HG03571 (cell line): ENCODE results near the gene INAFM1.
A peak's percentile ranks its signal among the peaks of the same experiment; 100 is the strongest.
"Not testable (repeated sequence)": the region's sequence is repeated elsewhere in the genome, so short reads cannot be mapped to it uniquely, and the experiment has no call there.

Experiments
- ATAC-seq: cut with Tn5 transposase; IDR thresholded peaks from one replicate; pipeline ENCODE4 v1.9.1; 2021; ENCODE audit not compliant: unreplicated experiment

The INAFM1 gene

DNA sequence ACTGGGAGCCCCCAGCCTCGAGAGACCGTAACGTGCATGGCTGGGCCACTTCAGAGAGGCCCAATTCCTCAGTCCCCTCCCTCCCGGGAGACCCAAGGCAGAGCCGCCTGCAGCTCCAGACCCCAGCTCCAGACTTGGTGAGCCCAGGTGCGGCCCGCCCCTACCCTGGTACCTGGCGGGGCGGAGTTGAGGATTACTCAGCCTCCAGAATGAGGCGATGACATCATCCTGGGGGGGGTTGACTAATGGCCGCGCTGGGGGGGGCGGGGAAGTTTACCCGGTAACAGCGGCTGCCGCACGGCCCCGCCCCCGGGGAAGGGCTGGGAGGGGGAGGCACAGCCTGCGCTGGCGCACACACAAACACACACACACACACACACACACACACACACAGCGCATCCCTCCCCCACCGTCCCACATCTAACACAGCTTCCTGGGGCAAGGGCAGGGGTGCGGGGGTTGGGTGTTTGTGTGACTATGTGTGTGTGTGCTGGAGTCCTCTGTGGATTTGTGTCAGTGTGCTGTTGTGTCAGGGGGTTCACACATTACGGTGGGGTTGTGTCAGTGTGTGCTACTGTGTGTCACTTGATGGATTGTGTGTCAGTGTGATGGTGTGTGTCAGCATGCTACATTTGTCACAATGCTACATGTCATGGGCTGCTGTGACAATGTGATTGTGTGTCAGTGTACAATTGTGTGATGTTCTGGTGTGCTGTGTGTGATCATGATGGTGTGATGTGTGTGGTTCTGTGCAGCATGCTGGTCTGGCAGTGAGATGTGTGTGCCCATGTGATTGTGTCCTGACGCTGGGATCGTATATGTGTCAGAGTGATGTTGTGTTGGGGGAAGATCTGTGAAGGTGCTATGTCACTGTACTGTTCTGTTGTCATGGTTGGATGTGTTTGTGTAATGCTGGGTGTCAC, 33.4 kb upstream of the INAFM1 start:
- no peak for ATAC-seq

DNA sequence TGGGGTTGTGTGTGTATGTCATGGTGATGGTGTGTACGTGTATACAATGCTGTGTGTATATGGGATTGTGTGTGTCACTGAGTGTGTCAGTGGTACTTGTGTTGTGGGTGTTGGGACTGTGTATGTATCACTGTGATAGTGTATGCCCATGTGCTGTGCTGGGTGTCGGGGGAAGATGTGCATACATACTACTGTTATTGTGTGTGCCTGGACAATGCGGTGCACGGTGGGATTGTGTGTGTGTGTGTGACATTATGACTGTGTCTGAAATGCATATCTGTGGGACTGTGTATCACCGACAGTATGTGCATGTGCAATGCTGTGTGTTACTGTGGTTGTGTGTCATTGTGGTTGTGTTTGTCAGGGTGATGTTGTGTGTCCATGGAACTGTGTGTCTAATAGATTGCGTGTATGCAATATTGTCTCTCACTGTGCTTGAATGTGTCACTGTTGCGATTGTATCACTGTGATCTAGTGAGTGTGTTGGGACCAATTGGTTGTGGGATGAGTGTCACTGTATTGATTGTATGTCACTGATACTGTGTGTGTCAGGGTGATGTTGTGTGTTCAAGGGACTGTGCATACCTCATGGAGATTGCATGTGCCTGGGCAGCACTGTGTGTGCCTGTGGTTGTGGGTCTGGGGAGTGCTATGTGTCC, 32.6 kb upstream of the INAFM1 start:
- ATAC-seq = no peak

DNA sequence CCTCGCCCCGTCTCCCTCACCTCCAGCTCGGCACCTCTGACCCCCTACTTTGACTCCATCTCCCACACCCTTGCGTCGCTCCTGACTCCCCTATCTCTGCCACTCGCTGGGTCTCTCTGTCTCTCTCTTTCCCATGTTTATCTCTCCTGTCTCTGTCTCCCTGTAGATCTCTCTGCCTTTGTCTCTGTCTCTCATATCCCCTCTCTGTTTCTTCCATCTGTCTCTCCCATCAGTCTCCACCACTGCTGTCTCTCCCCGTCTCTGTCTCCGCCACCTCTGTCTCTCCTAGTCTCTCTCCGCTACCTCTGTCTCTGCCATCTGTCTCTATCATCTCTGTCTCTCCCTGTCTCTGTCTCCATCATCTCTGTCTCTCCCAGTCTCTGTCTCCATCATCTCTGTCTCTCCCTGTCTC, 31.3 kb upstream of the INAFM1 start:
- no peak for ATAC-seq

DNA sequence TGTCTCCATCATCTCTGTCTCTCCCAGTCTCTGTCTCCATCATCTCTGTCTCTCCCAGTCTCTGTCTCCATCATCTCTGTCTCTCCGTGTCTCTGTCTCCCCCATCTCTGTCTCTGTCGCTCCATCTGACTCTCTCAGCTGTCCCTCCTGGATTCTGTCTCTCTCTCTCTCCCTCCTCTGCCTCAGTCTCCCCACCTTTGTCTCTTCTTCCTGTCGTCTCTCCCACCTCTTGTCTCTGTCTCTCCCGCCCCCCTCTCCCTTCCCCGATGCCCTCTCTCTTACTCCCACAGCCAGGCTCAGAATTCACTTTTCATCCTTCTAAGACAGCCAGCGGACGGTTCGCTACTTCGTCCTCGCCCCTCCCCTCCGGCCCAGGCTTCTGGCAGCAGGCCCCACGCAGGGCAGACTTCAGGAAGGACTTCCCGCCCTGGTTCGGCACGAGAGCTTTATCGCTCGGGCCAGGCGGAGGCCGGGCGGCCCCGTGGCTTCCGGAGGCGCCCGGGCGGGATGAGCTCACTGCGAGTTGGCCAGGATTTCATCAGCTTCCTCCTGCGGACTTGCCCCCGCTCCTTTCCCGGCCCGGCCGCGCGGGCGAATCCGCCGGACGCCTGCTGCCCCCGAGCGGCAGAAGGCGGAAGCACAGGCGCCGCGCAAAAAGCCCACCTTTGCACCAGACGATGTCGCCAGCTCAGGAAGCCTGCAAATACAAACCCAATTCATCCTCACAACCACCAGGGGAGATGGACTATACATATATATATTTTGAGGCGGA, 30.7 kb upstream of the INAFM1 start:
- ATAC-seq = peak; percentile 63

DNA sequence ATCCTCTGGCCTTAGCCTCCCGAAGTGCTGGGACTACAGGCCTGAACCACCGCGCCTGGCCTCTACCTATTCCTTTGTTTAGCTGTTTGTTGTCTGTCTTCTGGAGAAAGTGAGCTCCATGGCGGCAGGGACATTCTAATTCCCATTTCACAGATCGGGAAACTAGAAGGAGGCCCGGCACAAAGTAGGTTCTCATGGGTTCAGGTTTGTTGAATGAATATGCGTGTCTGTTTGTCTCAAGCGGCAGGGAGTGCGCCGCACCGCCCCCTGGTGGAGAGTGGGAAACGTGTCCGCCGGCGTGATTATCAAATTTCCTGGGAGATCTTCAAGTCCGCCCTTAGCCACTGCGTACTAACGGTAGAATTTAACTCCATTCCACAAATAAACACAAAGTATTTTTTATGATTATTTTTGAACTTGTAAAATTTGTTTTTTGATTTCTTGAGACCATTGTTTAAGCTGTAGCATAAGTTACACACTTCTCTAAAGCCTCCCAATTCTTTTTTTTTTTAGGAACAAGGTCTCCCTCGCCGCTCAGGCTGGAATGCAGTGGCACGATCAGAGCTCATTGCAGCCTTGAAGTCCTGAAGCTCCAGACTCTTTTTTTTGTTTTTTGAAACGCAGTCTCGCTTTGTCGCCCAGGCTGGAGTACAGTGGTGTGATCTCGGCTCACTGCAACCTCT, 27.2 kb upstream of the INAFM1 start:
- ATAC-seq = no peak

DNA sequence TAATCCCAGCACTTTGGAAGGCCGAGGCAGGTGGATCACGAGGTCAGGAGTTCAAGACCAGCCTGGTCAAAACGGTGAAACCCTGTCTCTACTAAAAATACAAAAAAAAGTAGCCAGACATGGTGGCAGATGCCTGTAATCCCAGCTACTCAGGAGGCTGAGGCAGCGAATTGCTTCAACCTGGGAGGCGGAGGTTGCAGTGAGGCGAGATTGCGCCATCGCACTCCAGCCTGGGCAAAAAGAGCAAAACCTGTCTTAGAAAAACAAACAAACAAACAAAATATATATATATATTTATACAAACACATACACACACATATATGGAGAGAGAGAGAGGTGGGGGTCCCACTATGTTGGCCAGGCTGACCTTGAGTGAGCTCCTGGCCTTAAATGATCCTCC, 21.7 kb upstream of the INAFM1 start:
- not testable (repeated sequence) for ATAC-seq

DNA sequence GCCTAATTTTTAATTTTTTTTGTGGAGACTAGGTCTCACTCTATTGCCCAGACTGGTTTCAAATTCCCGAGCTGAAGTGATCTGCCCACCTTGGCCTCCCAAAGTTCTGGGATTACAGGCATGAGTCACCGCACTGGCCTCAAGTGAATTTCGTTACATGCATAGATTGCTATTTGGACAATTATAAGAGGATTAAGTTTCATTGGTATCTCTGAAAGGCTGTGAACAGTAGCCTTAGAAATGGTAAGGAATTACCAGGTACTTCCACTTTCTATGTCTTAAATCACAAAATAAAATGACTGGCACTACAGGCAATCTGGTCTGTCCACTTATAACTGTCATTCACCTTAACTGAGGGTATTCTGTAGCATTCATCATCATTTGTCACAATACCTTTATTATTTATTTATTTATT, 21.2 kb upstream of the INAFM1 start:
- no peak for ATAC-seq

DNA sequence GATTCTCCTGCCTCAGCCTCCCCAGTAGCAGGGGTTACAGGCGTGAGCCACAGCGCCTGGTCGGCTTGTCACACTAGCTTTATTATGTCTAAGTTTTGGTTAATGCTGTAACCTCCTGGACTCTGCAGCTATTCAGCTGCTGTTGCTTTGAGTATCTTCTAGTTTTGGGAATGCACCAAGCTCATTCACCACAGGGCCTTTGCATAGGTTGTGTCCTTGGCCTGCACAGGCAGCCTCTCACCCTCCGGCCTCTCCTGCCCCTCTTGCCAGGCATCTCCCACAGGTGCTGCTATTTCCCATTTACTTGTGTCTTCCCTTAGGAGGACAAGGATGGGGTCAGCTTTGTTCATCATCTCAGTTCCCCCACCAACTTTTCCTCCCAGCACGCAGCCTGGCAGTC, 20.7 kb upstream of the INAFM1 start:
- no peak for ATAC-seq

DNA sequence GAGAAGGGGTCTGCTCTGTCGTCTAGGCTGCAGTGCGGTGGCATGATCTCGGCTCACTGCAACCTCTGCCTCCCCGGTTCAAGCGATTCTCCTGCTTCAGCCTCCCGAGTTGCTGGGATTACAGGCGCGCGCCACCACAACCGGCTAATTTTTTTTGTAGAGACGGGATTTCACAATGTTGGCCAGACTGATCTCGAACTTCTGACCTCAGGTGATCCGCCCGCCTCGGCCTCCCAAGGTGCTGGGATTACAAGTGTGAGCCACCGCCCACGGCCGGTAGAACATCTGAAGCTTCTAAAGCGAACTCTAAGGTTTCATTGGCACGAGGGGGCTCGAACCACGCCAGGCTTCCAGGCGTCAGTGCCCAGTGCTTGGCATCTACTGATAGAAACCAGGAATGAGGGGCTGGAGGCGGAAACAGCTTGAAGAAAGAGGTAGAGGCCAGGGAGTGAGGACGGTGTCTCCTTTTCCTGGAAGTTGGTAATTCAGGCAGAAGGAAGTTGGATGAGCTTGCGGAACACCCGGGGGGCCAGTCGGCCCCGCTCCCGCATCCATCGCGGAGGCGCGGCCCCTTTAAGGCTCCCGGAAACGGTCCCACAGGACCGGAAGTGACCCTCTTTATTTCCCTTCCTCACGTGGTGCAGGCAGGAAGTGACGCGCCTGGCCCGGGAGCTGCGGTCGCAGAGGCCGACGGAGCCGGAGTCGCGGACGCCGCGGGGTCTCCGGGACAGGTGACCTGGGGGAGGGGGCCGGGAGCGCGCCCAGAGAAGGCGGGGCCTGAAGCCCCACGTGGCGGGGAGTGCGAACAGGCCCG, 18.6 kb upstream of the INAFM1 start, which contains the start of gene CCDC9:
Gene CCDC9 (plus strand): TSS at position 647 of the 814 bp plus-strand sequence. CDS start 1,876 bp downstream, outside the sequence.
- ATAC-seq = peak; percentile 47

DNA sequence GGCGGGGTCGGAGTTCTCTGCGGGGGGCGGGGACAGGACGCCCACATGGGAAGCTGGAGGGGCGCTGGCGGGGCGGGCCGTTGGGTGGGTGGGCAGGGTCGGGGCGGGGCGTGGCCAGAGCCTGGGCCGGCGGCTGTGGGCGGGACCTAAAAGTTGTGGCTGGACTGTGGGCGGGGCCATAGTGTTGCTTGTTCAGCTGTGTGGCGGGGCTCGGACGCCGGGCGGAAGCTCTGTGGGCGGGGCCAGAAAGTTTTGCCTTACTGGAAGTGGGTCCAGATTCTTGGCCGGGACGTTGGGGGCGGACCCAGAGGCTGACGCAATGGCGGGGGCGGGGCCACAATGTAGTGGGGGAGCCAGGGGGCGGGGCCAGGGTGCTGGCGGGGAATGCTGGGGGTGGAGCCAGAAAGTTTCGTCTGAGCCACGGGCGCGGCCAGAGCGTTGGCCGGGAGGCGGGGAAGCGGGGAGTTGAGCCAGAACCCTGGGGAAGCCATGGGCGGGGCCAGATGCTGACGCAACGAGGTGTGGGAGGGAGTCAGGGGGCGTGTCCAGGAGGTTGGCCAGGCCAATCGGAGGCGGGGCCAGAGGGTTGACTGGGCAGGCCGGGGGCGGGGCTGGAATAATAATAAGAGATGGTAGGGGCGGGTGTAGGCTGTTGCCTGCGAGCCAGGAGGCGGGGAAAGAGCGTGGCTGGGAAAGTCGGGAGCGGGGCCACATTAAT, 17.8 kb upstream of the INAFM1 start:
- ATAC-seq = peak; percentile 50

DNA sequence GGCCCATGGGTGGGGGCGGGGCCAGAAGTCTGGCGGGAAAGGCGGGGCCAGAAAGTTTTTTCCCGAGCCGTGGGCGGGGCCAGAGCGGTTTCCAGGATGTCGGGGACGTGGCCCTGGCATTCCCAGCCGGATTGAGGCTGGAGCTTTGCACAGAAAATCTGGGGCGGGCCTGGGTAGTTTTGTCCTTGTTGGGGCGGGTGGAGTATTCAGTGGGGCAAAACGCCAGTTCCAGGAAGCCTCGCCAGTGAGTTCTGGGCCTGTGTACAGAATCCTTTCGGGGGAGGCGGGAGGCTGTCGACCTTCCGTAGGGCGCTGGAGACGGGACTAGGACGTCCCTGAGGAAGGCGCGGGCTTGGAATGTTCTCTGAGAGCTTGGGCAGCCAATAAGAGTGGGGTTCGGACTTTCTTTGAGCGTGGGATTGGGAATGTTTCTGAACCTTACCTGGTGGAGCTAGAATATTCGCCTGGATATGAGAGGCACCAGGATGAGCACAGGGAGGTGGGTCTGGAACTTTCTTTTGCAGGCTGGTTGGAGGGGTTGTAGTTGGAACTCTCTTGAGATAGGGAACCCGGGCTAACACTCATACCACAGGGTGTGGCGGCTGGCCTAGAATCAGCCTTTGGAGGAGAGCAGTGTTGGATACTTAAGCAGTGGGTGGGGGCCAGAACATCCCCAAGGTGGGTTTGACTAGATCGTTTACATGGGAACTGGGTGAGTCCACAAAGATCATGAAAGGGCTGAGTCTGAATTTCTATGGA, 17.1 kb upstream of the INAFM1 start:
- ATAC-seq = no peak

DNA sequence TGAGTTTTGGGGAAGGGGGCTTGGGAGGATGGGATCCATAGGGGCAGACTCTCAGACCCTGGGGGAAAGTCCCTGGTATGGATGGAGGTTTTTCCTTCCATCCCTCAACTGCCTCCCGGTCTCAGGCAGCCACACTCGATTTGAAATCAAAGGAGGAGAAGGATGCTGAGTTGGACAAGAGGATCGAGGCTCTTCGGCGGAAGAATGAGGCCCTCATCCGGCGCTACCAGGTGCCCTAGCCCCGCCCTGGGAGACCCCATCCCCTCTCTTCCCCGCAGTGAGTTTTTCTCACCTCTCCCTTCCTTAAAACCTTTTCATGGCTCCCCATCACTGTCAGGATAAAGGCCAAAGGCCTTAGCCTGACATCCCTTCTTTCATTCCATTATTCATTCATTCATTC, 16.3 kb upstream of the INAFM1 start:
- ATAC-seq = no peak

DNA sequence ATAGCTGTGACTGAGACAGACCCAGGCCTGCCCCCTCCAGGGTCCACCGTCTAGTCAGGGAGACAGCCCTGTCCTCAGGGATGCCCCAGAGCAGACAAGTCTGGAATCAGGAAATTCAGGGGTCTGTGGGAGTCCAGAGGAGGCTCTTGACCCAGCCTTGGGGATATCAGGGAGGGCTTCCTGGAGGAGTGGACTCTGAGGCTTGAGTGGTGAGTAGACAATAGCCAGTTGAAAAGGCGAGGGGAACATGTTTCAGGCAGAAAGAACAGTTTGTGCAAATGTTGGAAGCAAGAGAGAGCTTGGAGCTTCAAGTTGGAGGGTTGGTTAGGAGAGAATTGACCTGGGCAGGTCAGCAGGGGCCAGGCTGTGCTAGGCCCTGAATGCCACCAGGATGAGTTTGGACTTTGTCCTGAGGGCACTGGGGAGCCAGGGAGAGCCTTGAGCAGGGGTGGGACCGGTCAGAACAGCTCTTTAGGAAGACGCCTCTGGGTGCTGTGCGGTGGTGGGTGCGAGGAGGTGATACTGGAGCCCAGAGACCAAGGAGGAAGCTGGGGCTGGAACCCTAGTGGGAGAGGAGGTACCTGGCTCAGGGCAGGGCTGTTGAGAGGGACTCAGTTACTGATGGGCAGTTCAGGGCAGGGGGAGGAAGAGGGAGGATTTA, 15.7 kb upstream of the INAFM1 start:
- ATAC-seq = no peak

DNA sequence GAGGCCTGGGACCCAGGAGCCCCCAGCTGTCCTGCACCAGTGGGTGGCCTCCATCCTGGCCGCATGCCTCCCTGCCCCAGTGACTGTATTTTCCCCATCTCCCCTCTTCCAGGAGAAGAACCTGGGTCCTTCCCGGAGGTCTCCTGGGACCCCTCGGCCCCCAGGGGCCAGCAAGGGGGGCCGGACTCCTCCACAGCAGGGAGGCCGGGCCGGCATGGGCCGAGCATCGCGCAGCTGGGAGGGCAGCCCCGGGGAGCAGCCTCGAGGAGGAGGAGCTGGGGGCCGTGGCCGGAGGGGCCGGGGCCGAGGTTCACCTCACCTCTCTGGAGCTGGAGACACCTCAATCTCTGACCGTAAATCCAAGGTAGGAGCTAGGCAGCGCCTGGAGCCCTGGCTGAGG, 14.2 kb upstream of the INAFM1 start:
- no peak for ATAC-seq

DNA sequence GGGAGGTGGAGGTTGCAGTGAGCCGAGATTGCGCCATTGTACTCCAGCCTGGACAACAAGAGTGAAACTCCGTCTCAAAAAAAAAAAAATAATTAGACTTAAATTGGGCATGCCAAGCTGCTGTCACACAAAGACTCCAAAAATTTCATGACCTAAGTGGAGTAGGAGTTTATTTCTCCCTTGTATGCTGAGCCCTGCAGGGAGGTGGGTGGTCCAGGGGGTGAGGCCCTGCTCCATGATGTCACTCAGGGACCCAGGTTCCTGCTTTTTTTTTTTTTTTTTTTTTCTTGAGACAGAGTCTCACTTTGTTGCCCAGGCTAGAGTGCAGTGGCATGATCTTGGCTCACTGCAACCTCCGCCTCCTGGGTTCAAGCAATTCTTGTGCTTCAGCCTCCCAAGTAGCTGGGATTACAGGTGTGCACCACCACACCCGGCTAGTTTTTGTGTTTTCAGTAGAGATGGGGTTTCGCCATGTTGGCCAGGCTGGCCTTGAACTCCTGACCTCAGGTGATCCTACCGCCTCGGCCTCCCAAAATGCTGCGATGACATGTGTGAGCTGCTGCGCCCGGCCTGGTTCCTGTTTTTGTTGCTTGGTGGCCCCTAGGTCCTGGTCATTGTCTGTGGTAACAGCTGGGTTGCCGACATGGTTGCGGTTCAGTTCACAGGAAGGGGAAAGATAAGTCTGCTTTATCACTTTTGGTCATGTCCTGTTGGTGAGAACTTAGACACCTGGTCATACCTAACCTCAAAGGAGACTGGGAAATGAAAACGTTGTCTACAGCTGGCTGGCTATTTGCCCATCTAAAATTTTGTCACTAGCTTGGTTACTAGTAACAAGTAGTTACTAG, 12.5 kb upstream of the INAFM1 start:
- peak; percentile 56 for ATAC-seq

DNA sequence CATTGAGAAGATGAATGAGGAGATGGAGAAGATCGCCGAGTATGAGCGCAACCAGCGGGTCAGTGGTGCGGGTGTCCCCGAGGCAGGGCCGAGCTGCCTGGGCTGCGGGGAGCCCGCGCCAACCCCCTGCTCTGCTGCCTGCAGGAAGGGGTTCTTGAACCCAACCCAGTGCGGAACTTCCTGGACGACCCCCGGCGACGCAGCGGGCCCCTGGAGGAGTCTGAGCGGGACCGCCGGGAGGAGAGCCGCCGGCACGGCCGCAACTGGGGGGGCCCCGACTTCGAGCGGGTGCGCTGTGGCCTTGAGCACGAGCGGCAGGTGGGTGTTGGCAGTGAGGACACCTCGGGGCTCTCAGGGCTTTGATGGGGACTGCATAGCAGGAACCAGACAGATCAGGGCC, 10.1 kb upstream of the INAFM1 start:
- ATAC-seq = no peak

DNA sequence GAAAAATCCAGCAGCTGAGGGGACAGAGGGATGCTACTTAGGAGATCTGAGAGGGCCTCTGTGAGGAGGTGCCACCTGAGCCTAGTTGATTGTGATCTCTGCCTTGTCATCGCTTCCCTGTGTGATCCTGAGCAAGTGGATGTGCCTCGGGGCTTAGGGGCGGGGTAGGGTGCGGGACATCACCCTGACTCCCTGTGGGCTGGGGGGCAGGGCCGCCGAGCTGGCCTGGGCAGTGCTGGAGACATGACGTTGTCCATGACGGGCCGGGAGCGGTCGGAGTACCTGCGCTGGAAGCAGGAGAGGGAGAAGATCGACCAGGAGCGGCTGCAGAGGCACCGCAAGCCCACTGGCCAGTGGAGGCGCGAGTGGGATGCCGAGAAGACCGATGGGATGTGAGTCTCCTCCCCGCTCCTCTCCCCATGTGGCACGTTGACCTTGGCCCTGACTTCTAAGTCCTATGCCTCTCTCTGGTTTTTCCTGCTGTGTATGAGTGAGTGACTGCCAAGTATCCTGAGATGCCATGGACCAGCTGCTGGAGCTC, 8.2 kb upstream of the INAFM1 start:
- no peak for ATAC-seq
